ENCODE data around the gene B3GALNT2. TPM values are rescaled to one million over a fixed set of nuclear protein-coding genes. Genes with fewer than 3 reads are reported as not detected.

Gene B3GALNT2
- total and polyA plus RNA-seq, 2 of the 8 experiments (the other 6 are each of a cell fraction or from before 2014, with no cell fraction given) = 15.4 to 39.4 TPM

DNA sequence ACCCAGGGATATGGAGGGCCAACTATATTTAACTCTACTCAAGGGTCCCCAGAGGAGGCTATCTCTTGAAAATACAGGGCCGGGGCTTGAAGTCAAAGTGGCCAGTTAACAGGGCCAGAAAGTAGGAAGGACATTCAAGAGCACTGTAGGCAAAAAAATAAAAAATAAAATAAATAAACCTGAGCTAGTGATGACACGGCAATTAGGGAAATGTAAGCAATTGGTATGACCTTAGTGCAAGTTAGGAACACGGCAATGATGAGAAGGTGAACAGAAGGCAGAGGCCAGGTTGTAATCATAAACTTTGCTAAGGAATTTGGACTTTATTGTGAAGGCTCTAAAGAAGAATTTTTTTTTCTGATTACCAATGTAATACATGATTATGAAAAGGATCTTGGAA, 3.4 kb upstream of the B3GALNT2 start:
- Histone ChIP-seq H3K27ac (ENCODE audit: low read depth, low read length) (no peak overlapping the region), H3K23ac (ENCODE audit: insufficient read length) (no peak overlapping the region), H2BK120ac (replicated peaks; ENCODE audit: low read depth, low read length) (no peak overlapping the region), H2BK20ac (ENCODE audit: low read length) (no peak overlapping the region), H2BK15ac (ENCODE audit: low read length) (no peak overlapping the region), H3K18ac (ENCODE audit: extremely low read depth, low read length) (no peak overlapping the region), H4K8ac (ENCODE audit: extremely low read depth, insufficient read depth, low read length) (no peak overlapping the region), H3K9me3 (ENCODE audit: insufficient read depth in 2 of 2, low read depth in 1 of 2, low read length in 1 of 2) (no peaks in the 10 kb centered on the region), H4K91ac (replicated peaks; ENCODE audit: insufficient read length, low read length) (no peak overlapping the region), H3K23me2 (ENCODE audit: low read depth, low read length) (peaks cover 8% of the 10 kb centered on the region; the same call in 1 of the 2 replicates), H3K79me1 (ENCODE audit: low read depth, low read length) (no peaks in the 10 kb centered on the region), H3K9ac (replicated peaks in 1 of 4; ENCODE audit: extremely low read depth in 1 of 4, low read depth in 3 of 4, low read length in 3 of 4) (no peak overlapping the region), H3K14ac (ENCODE audit: insufficient read length) (no peak overlapping the region), H3K4me2 (ENCODE audit: insufficient read depth in 1 of 2, low read depth in 2 of 2, low read length in 2 of 2) (no peak overlapping the region), H3K4ac (replicated peaks; ENCODE audit: insufficient read length, low read depth, low read length) (no peak overlapping the region), H3K27me3 (replicated peaks in 1 of 4; ENCODE audit: control insufficient read depth in 3 of 4, extremely low read depth in 1 of 4, insufficient read depth in 3 of 4, low read length in 3 of 4) (no peaks in the 10 kb centered on the region; a peak in 1 of 7 replicates), H2BK5ac (ENCODE audit: low read depth, low read length) (no peak overlapping the region), H3K4me1 (replicated peaks in 1 of 4; ENCODE audit: control insufficient read depth in 3 of 4, insufficient read depth in 4 of 4, low read length in 3 of 4) (0 out of 7 replicates have a peak, but pooled peaks cover 0 to 1% (median 0%) of the 10 kb centered on the region in 4 experiments), H3K79me2 (ENCODE audit: control insufficient read depth in 1 of 2, insufficient read depth in 2 of 2, low read length in 2 of 2) (peaks cover 0 to 10% of the 10 kb centered on the region in 2 experiments; a peak in 3 of 4 replicates), H2AFZ (ENCODE audit: low read length) (no peak overlapping the region), H2AK5ac (ENCODE audit: low read depth, low read length) (no peak overlapping the region), H4K5ac (ENCODE audit: insufficient read length, low read depth, low read length) (no peak overlapping the region), H3K56ac (replicated peaks; ENCODE audit: insufficient read length, low read depth, low read length) (no peak overlapping the region), H3K4me3 (ENCODE audit: extremely low read depth in 1 of 4, insufficient read depth in 2 of 4, low read depth in 3 of 4, low read length in 4 of 4) (no peak overlapping the region), H2BK12ac (ENCODE audit: low read depth, low read length) (no peak overlapping the region), H3K36me3 (ENCODE audit: control insufficient read depth in 2 of 4, insufficient read depth in 4 of 4, low read length in 3 of 4) (no peaks in the 10 kb centered on the region), H4K20me1 (replicated peaks in 1 of 2; ENCODE audit: control insufficient read depth in 1 of 2, insufficient read depth in 2 of 2, low read length in 2 of 2) (no peaks in the 10 kb centered on the region)
- ChIA-PET POLR2A (ENCODE audit: partially characterized antibody) (no interaction called here), CTCF (ENCODE audit: partially characterized antibody) (interaction anchor here (1.1 kb wide), 1 partner anchor 12 kb away, joined by 3 read pairs; no protein-coding TSS in a partner anchor)
- DNase-seq (ENCODE audit: low read depth in 1 of 2, low spot score in 2 of 2) (no peak), FAIRE-seq (no peak)
- 88% methylated on average over 3 of the region's 3 CpGs; no CpG with 5 or more reads in 1 of the 2 experiments for WGBS, 2 experiments (ENCODE audit: extremely low coverage in 1 of 2, insufficient coverage in 1 of 2, insufficient read length in 1 of 2, insufficient replicate concordance in 2 of 2, low coverage in 1 of 2, low lambda C conversion rate in 2 of 2, missing lambda C conversion rate in 1 of 2)
- TF ChIP-seq SP1 (IDR thresholded peaks at IDR 0.05; ENCODE audit: low read depth, low read length) (no peak), TEAD4 (IDR thresholded peaks at IDR 0.05; ENCODE audit: low read depth, low read length) (no peak), NANOG (IDR thresholded peaks at IDR 0.05; ENCODE audit: insufficient read depth, low read depth, low read length, poor library complexity, severe bottlenecking) (no peak), RAD21 (IDR thresholded peaks at IDR 0.05 in 1 of 2, conservative IDR thresholded peaks at IDR 0.05 in 1 of 2; ENCODE audit: low read depth in 2 of 2, low read length in 2 of 2) (no peak), RNF2 (IDR thresholded peaks at IDR 0.05; ENCODE audit: borderline replicate concordance, low read depth, low read length, missing control alignments, poor library complexity, severe bottlenecking) (no peak), ASH2L (IDR thresholded peaks at IDR 0.05; ENCODE audit: low read length) (no peak), CTBP2 (IDR thresholded peaks at IDR 0.05; ENCODE audit: borderline replicate concordance, insufficient read depth, insufficient read length, low read length) (no peak), CBX8 (IDR thresholded peaks at IDR 0.05; ENCODE audit: borderline replicate concordance, low read depth, low read length) (no peak), BCL11A (IDR thresholded peaks at IDR 0.05; ENCODE audit: low read depth in 2 of 2, low read length in 2 of 2) (no peak), ZNF274 (IDR thresholded peaks at IDR 0.05; ENCODE audit: borderline replicate concordance, extremely low read depth, low read length) (no peak), JUN (IDR thresholded peaks at IDR 0.05; ENCODE audit: low read depth, low read length) (no peak), MAX (IDR thresholded peaks at IDR 0.05) (no peak), EP300 (IDR thresholded peaks at IDR 0.05; ENCODE audit: borderline replicate concordance in 1 of 2, low read depth in 2 of 2, low read length in 2 of 2) (no peak)

Measured in H1 (cell line).